KMS-11 (cell line): ENCODE results near the gene GNLY.
A peak's percentile ranks its signal among the peaks of the same experiment; 100 is the strongest.
"Not testable (repeated sequence)": the region's sequence is repeated elsewhere in the genome, so short reads cannot be mapped to it uniquely, and the experiment has no call there.

ENCODE experiments used
- H2AFZ ChIP-seq: fragments of 200-600 bp; sonication (generic); 2 replicates; pipeline ENCODE4 v1.6.1; 2016; ENCODE audit warnings: antibody characterized with exemption, mixed run types, low read depth
- H3K27ac ChIP-seq: fragments of 200-600 bp; sonication (generic); 2 replicates; pipeline ENCODE4 v1.6.1; 2016; ENCODE audit warnings: mild to moderate bottlenecking, mixed run types
- H3K27me3 ChIP-seq: fragments of 200-600 bp; sonication (generic); 2 replicates; pipeline ENCODE4 v1.6.1; 2017; ENCODE audit warnings: mild to moderate bottlenecking, low read depth, mixed run types, moderate library complexity; ENCODE audit not compliant: insufficient read depth
- H3K36me3 ChIP-seq: fragments of 200-600 bp; sonication (generic); 2 replicates; pipeline ENCODE4 v1.6.1; 2017; ENCODE audit warnings: mild to moderate bottlenecking, mixed run types; ENCODE audit not compliant: insufficient read depth
- H3K4me1 ChIP-seq: fragments of 200-600 bp; sonication (generic); 2 replicates; pipeline ENCODE4 v1.6.1; 2016; ENCODE audit warnings: mild to moderate bottlenecking, low read depth, mixed run types; ENCODE audit not compliant: poor library complexity, severe bottlenecking
- H3K4me2 ChIP-seq: fragments of 200-600 bp; sonication (generic); 2 replicates; pipeline ENCODE4 v1.7.0; 2016; ENCODE audit warnings: mild to moderate bottlenecking, mixed run types
- H3K4me3 ChIP-seq: fragments of 200-600 bp; sonication (generic); IDR thresholded peaks from 2 replicates; pipeline ENCODE4 v1.6.1; 2017; ENCODE audit warnings: low read depth, low read length, mixed read lengths; ENCODE audit not compliant: insufficient read depth
- H3K79me2 ChIP-seq: fragments of 200-600 bp; sonication (generic); 2 replicates; pipeline ENCODE4 v1.6.1; 2016; ENCODE audit warnings: low read depth, mixed run types; ENCODE audit not compliant: insufficient read depth
- H3K9ac ChIP-seq: fragments of 200-600 bp; sonication (generic); 2 replicates; pipeline ENCODE4 v1.6.1; 2016; ENCODE audit warnings: mild to moderate bottlenecking, mixed run types
- H4K20me1 ChIP-seq: fragments of 200-600 bp; sonication (generic); 2 replicates; pipeline ENCODE4 v1.6.1; 2016; ENCODE audit warnings: mild to moderate bottlenecking, mixed run types; ENCODE audit not compliant: insufficient read depth
- TF ChIP-seq, protein P1 (sequence below): fragments of 200-600 bp; sonication (generic); conservative IDR thresholded peaks from 2 replicates; pipeline ENCODE4 v1.6.1; 2017; ENCODE audit warnings: low read depth, mild to moderate bottlenecking, antibody characterized with exemption, low read length, moderate library complexity, mixed read lengths

GNLY gene

DNA sequence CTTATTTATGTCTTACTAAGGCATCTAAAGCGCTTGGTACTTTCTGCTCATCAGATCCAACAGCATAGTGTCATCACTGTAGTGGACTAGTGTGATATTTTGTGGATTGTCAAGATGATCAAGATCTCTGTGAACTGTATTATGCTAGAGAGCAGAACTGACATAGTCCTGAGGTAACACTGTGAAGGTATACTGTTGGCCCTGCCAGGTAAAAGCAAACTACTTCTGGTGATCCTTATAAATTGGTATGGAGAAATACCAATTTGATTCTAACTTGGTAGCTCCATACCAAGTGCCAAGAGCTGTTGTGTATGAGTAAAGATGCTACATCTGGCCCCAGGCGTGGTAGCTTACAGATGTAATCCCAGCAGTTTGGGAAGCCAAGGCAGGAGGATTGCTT lies 42.1 kb upstream of the GNLY start:
- Histone ChIP-seq H3K4me3 (no peak overlapping the region), H4K20me1 (no peaks in the 10 kb centered on the region), H3K27ac (no peak overlapping the region), H3K4me2 (no peak overlapping the region), H3K9ac (no peak overlapping the region), H3K27me3 (no peaks in the 10 kb centered on the region), H3K4me1 (peaks cover 34% of the 10 kb centered on the region), H3K36me3 (no peaks in the 10 kb centered on the region; the same call in 1 of the 2 replicates), H2AFZ (no peak overlapping the region), H3K79me2 (no peaks in the 10 kb centered on the region)
- TF ChIP-seq, protein P1, sequence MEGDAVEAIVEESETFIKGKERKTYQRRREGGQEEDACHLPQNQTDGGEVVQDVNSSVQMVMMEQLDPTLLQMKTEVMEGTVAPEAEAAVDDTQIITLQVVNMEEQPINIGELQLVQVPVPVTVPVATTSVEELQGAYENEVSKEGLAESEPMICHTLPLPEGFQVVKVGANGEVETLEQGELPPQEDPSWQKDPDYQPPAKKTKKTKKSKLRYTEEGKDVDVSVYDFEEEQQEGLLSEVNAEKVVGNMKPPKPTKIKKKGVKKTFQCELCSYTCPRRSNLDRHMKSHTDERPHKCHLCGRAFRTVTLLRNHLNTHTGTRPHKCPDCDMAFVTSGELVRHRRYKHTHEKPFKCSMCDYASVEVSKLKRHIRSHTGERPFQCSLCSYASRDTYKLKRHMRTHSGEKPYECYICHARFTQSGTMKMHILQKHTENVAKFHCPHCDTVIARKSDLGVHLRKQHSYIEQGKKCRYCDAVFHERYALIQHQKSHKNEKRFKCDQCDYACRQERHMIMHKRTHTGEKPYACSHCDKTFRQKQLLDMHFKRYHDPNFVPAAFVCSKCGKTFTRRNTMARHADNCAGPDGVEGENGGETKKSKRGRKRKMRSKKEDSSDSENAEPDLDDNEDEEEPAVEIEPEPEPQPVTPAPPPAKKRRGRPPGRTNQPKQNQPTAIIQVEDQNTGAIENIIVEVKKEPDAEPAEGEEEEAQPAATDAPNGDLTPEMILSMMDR: no peak

DNA sequence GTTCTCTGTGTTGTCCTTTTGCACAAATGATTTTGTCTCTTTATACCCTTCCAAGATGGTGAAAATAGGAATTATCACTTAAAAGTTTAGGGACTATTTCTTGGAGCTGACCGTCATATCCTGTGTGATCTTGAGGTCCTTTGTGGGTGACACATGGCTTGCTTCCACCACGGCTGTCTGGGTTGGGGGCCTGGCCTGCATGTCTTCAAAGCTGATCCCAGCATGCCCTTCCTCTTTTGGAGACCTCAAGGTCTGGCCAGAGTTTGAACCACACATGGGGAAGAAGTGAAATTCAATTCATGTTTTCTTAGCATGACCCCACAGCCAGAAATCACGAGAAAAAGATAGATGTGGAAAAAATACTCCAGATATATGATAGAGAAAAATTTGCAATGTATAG lies 40.2 kb upstream of the GNLY start:
- Histone ChIP-seq H3K79me2 (no peaks in the 10 kb centered on the region), H3K36me3 (no peaks in the 10 kb centered on the region), H3K9ac (no peak overlapping the region), H4K20me1 (no peaks in the 10 kb centered on the region), H3K4me2 (no peak overlapping the region), H3K27me3 (no peaks in the 10 kb centered on the region), H3K4me1 (peaks cover 15% of the 10 kb centered on the region), H2AFZ (no peak overlapping the region), H3K27ac (no peak overlapping the region), H3K4me3 (no peak overlapping the region)
- TF ChIP-seq, protein P1: no peak

DNA sequence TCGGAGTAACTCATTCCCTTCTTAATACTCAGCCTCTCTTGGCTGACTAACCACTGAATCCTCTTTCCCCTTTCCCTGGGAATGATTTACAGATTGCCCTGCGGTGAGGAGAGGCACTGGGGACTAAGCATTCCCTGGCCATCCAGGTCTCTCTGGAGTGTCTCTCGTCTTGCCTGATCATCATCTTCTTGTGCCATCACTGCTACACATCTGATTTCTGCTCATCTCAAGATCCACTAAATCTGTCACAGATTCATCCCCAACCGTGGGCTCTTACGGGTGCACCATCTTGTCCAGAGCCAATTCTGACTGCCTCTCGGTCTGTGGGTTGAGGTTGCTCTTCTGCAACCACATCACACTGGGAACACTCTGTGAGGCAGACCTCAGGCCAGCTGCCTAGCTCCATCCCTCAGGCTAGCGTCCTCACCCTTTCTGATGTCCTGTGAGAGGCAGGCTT lies 38.2 kb upstream of the GNLY start:
- Histone ChIP-seq H3K9ac (no peak overlapping the region), H3K4me2 (0 out of 2 replicates have a peak overlapping the region, but pooled peaks have one; percentile 2), H2AFZ (no peak overlapping the region), H3K4me3 (no peak overlapping the region), H4K20me1 (no peaks in the 10 kb centered on the region), H3K27ac (no peak overlapping the region), H3K36me3 (no peaks in the 10 kb centered on the region), H3K27me3 (no peaks in the 10 kb centered on the region), H3K4me1 (peaks cover 12% of the 10 kb centered on the region), H3K79me2 (no peaks in the 10 kb centered on the region)
- TF ChIP-seq, protein P1: no peak

DNA sequence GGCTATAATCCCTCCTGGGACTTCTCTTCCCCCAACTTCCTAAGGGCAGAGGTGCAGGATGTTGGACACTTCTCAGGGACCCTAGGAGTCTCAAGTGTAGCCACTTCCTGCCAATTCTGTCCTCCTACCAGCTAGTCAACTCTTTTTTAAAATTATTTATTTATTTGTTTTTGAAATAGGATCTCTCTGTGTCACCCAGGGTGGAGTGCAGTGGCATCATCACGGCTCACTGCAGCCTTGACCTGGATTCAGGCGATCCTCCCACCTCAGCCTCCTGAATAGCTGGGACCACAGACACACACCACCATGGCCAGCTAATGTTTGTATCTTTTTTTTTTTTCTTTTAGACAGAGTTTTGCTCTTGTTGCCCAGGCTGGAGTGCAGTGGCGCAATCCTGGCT lies 37.7 kb upstream of the GNLY start:
- H3K36me3 ChIP-seq: no peaks in the 10 kb centered on the region
- H3K27ac ChIP-seq: no peak overlapping the region
- peaks cover 12% of the 10 kb centered on the region for H3K4me1 ChIP-seq
- TF ChIP-seq, protein P1: no peak
- H2AFZ ChIP-seq: no peak overlapping the region
- H3K79me2 ChIP-seq: no peaks in the 10 kb centered on the region
- 0 out of 2 replicates have a peak overlapping the region, but pooled peaks have one; percentile 2 for H3K4me2 ChIP-seq
- H3K4me3 ChIP-seq: no peak overlapping the region
- H4K20me1 ChIP-seq: no peaks in the 10 kb centered on the region
- H3K9ac ChIP-seq: no peak overlapping the region
- H3K27me3 ChIP-seq: no peaks in the 10 kb centered on the region

DNA sequence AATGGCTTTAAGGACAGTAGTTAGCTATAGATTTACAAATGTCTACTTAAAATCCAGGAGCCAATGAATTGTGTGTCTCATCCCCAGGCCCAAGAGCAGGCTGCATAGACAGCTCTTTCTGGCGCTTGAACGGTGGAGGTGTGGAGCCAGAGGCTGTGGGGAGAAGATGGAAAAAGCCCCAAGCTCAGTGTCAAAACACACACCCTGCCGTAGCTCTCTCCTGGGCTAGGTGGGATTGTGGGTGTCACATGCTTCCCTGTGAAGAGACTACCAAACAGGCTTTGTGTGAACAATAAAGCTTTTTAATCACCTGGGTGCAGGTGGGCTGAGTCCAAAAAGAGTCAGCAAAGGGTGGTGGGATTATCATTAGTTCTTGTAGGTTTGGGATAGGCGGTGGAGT lies 36.8 kb upstream of the GNLY start:
- not testable (repeated sequence) for H3K4me3 ChIP-seq, H3K4me2 ChIP-seq, H3K27ac ChIP-seq, H2AFZ ChIP-seq, H4K20me1 ChIP-seq, H3K36me3 ChIP-seq, H3K27me3 ChIP-seq, H3K9ac ChIP-seq, H3K79me2 ChIP-seq
- H3K4me1 ChIP-seq: peaks cover 12% of the 10 kb centered on the region
